K562 treated with DMSO at 1 percent for 24 hours (cell line): Measurements from ENCODE around the gene TNFAIP8L3. TPM values are rescaled to one million over a fixed set of nuclear protein-coding genes. Genes with fewer than 3 reads are reported as not detected.

Source experiments
- total RNA-seq: library from RNA; unstranded; fragments of 300-600 nt; gene quantifications from 2 replicates; pipeline ENCODE4 v1.2.3, GENCODE V29; 2022; ENCODE audit warnings: low read depth; ENCODE audit not compliant: insufficient read depth

TNFAIP8L3 gene
- total RNA-seq: not detected in 2 replicates

DNA sequence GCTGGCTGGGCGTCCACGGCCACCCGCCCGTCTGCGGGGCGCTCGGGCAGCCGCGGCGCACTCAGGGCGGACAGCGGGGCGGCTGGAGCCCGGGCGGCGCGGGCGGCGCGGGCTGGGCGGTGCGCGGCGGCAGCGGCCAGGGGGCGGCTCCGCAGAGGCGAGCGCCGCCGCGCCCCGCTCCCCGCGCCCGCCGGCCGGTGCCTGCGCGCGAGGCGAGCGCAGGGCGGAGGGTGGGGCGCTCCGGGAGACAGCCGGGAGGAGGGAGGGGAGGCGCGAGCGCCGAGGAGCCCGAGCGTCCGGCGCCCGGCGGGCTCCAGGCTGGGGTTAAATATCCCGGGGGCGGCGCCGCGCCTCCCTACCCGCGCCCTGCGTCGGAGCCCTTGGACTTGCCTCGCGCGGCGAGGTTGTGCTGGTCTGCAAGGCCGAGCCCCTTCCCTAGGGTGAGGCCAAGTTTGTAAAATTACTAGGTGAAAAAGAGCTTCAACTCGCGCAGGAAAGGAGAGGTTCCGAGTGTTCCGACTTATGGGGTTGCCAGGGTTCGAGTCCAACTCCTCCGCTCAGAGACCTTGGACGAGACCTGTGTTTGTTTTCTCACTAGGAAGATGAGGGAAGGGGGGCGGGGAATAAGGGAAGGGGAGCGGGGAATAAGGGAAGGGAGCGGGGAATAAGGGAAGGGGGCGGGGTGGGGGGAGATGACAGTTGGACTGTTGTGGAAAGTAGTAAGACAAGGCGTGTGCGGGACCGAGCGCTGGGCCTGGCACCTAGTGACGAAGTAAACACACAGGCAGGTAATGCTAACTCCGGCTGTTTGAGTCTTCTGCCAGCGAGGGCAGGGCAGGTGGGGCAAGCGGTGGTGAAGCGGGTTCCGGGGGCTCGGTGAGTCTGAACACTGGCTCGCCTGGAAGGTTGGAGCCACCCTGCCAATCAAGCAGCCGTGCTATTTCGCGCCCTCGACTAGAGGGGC is at the start of gene TNFAIP8L3:
Gene TNFAIP8L3, minus strand, starts transcription at position 301 of the 964 bp plus-strand sequence. CDS start 311 bp downstream, outside the sequence.

Other genes with a start within 250 kb of the TNFAIP8L3 start
- 2.7 and 4.3 TPM in 2 replicates for gene AP4E1, start 186.2 kb downstream of the TNFAIP8L3 start, total RNA-seq
- gene CYP19A1, start 243.7 kb upstream of the TNFAIP8L3 start, total RNA-seq: 1.4 TPM in 1 of 2 replicates, not detected in the other
- gene GLDN, start 246.7 kb upstream of the TNFAIP8L3 start, total RNA-seq: 0.88 and 1.5 TPM in 2 replicates